Glomerular visceral epithelial cell (primary cell): ENCODE results near the gene POU2F1.

Experiments
- DNase-seq: peaks from one replicate; pipeline ENCODE4 v3.0.0-alpha.2; 2016; ENCODE audit errors: extremely low spot score

POU2F1 gene

DNA sequence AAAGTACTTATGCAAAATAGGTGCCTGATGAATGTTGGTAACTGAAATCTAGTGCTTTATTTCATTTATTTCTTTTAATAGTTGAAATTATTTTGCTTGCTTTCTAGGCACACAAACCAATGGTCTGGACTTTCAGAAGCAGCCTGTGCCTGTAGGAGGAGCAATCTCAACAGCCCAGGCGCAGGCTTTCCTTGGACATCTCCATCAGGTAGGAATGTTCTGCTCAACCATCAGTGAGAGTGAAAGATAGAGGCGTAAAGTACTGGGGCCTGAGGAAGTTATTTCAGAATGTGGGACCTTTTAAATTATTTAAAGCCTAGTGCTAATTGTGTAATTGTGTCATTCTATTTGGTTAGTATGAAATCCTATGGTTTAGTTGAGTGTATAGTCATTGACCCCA is 144.7 kb downstream of the POU2F1 start:
- DNase-seq: no peak

GRCh38 chr1:167367705-167368104 is 147.0 kb downstream of the POU2F1 start:
- DNase-seq: no peak

GRCh38 chr1:167369175-167369574 is 148.5 kb downstream of the POU2F1 start:
- DNase-seq: no peak

DNA sequence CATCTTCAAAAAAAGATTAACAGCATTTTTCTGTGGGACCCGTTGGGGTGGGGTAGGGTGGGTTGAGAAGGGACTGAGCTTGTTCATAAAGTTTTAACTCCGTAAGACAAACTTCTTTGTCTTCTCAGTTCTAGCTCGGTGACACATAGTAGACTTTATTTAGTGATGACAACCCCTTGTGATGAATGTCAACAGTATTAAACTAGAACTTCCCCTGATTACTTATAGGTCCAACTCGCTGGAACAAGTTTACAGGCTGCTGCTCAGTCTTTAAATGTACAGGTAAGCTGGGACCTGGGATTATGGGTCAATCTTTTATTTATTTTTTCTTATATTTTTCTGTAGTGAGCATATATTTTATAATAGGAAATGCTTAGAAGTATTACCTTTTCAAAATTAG is 149.2 kb downstream of the POU2F1 start:
- no peak for DNase-seq

DNA sequence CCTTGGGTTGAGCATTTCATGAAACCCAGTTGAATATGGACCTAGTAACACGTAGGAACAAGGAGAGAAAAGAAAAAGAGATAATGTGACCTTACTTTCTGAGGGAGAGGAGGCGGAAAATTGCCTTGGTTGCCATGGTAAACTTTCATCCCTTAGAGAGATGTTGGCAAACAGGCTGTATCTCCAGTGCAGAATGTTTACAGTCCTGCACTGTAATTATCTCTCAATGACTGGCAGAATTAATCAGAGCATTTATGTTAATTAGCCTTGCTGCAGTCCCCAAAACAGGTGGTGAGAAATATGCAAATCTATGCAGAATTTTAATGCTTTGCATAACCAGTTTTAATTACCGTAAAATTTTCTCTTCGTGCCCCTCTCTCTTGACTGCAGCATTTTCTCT is 150.3 kb downstream of the POU2F1 start:
- DNase-seq: no peak

- no peak for DNase-seq
These were observed 152.7 kb downstream of the POU2F1 start for GRCh38 chr1:167373398-167373797.

GRCh38 chr1:167373986-167374385 is 153.3 kb downstream of the POU2F1 start:
- DNase-seq: no peak

GRCh38 chr1:167375949-167376348 is 155.3 kb downstream of the POU2F1 start:
- no peak for DNase-seq

DNA sequence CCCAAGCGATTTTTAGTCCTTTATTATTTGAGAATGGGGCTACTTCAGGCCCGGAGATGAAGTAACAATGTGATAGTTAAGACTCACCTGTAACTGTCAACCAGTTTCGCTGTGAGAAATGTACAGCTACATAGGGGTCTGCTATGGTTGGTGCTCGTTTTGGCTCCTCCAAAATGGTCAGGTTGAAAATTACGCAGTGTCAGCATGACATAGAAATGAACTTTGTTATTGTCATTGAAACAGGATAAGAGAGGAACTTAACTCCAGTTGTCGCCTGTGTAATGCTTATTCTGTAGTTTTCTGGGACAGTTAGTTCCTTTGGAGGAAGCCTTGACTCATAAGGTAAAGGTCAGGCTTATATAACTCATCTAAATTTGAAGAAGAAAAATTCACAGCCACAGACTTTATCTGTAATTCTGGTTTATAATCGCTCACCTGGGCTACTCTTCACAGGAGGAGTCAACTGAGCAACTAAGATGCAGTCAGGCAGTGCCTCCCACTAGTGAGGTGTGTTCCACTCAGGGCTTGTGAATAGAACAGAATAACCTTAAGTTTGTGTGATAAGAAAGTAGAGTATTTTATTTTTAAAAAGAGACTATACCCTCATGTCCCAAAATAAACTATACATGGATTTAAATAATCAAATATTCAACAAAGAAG is 166.7 kb downstream of the POU2F1 start:
- no peak for DNase-seq

GRCh38 chr1:167388976-167389375 is 168.3 kb downstream of the POU2F1 start:
- DNase-seq: no peak

DNA sequence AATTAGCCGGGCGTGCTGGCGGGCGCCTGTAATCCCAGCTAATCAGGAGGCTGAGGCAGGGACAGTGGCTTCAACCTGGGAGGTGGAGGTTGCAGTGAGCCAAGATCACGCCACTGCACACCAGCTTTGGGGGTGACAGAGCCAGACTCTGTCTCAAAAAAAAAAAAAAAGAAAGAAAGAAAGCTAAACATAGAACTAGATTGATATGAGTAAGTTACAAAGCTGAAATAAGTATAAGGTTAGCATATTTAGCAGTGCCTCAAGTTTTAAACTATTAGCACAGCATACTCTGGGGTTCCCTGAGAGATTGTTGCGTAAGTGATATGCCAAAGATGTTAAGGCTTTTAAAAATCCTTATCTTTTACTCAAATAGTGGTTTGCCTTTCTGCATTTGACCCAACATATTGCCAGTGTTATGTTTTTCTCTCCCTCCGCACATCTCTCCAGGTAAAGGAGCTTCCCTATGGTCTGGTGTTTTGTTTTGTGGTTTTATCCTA is 171.6 kb downstream of the POU2F1 start:
- DNase-seq: no peak

DNA sequence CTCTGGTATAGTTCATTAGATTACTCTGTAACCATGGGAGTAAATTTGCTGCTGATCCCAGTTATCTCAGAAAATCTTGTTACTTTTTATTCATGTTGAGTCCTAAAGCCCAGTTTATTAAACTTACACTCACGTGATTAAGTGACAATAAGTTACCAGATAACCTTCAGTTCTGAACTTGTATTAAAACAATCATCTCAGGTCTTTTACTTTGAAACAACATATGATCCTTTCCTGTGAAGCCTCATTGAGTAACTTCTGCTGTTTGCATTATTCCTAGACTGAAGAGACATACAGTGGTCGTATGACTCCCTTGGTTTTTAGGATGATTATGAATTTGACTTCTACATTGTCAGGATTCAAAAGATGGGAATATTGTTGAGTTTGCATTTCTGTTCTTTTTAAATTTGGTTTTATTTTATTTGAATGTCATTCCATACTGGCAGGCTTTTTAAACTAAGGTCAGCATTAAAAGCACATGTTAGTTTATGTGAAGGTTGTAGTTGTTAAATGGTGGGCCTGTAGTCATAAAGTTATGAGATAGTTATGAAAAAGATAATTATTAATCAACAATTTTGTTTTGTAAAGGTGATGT is 179.8 kb downstream of the POU2F1 start:
- no peak for DNase-seq

- DNase-seq: peak; percentile 51
These were observed 180.7 kb downstream of the POU2F1 start for GRCh38 chr1:167401260-167401873.

DNA sequence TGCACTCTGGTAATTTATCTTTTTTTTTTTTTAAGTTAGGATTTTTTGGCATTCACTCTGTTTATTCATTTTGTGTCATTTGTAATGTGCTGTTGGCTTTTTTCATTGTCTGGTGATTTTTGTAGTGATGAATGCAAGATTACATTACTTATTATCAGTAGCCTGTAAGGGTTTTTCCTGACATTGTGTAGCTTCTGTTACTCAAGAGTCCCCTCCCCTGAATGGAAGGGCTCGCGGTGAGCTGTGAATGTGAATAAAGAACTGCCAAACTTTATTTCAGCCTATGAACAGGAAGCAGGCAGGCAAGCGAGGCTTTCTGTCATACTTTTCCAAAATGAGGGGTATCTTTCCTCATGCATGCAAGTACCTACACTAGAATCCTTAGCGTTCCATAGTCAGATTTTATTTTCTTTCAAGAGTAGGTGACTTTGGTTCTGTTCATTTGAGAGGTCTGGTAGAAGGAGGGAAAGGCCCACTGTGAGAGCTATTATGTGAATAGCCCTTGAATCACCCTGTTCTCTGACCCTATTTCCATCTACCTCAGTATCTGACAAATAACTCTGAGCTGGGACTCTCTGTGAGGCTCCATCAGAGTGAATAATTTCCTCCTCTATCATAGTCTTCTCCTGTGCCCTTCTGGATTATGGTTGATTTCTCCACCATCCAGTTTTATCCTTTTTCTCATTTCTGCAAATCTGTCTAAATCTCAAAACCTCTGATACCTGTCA is 183.6 kb downstream of the POU2F1 start:
- DNase-seq: no peak

GRCh38 chr1:167404908-167405307 is 184.2 kb downstream of the POU2F1 start:
- DNase-seq: no peak

GRCh38 chr1:167408355-167408754 is 187.7 kb downstream of the POU2F1 start:
- no peak for DNase-seq

DNA sequence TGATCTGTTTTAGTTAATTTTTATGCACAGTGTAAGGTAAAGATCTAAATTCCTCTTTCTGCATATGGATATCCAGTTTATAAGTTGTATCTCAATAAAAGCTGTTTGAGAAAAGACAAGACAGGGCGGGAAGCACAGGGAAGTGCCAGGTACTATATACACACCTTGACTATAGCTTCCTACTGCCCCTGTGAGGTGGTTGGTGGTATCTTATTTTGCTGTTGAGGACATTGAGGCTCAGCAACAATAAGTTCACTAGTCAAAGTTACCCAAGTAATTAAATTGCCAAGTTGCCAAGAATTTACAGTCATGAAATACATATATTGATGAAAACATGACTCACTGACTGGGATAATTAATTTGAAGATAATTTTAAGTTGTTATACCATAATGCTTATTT is 188.5 kb downstream of the POU2F1 start:
- DNase-seq: no peak

- DNase-seq: no peak
These were observed 191.4 kb downstream of the POU2F1 start for GRCh38 chr1:167412072-167412471.

- DNase-seq: no peak
These were observed 192.2 kb downstream of the POU2F1 start for GRCh38 chr1:167412920-167413319.

- no peak for DNase-seq
These were observed 192.6 kb downstream of the POU2F1 start for GRCh38 chr1:167413328-167413727.

GRCh38 chr1:167416506-167416905 is 195.8 kb downstream of the POU2F1 start:
- no peak for DNase-seq

- no peak for DNase-seq
These were observed 197.7 kb downstream of the POU2F1 start for GRCh38 chr1:167418391-167418790.

DNA sequence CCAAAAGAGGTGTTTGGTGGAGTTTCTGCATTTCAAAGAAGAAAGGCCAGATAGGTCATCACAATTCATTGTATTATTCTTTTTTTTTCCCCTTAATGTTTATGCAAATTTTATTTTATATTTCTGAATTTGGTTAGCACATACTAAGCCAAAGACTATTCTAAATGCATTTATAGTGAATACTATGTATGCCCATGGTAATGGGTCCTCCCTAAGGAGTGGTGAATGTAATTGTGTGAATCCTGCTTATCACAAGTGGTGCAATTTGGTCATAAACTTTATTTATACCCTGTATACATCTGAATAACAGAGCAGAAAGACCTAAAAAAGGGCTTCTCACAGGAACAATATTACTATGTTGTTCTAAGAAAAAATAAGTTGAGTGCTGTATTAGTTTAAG is 198.6 kb downstream of the POU2F1 start:
- DNase-seq: no peak
